H1 (cell line): ENCODE measurements around the gene CCDC12. TPM values are rescaled to one million over a fixed set of nuclear protein-coding genes. Genes with fewer than 3 reads are reported as not detected.

ENCODE experiments used
- RBBP5 ChIP-seq: IDR thresholded peaks from 2 replicates; pipeline ENCODE4 v1.7.1; 2012; ENCODE audit warnings: low read depth, mild to moderate bottlenecking, inconsistent platforms, low read length, moderate library complexity, borderline replicate concordance
- polyA plus RNA-seq, 7 experiments: library from polyadenylated mRNA; depleted of rRNA in 3 of 7; stranded (reverse) in 5 of 7; unstranded in 2 of 7; fragments of >200 nt in 5 of 7; fragments of 200-250 nt in 2 of 7; gene quantifications; 1 replicate in 5 of 7; 2 replicates in 1 of 7; 4 replicates in 1 of 7; pipeline versions ENCODE4 v1.2.1 to v1.2.3, GENCODE V29; 2011 to 2013; ENCODE audit warnings: missing spikeins in 2 of 7, mixed read lengths in 2 of 7
- total RNA-seq: library from RNA; stranded (reverse); fragmentation: NEBNext Ultra II Directional; extraction: Animal tissue kit (Norgen Biotek cat#: 25700); gene quantifications from 2 replicates; pipeline ENCODE4 v1.2.1, GENCODE V29; 2021

CCDC12 gene
- total and polyA plus RNA-seq, 2 of the 8 experiments (the other 6 are each of a cell fraction or from before 2014, with no cell fraction given): 29.5 to 41.3 TPM

GRCh38 chr3:46902188-46902631 is 74.3 kb downstream of the CCDC12 start (continued):
- no peak for TF ChIP-seq RBBP5
